Ramos (cell line): Measurements from ENCODE around the gene AGAP2.

ENCODE experiments used
- in situ Hi-C: fragments of 300-500 bp; cut with MboI; formaldehyde crosslinking; loops from one replicate; pipeline ENCODE4 v1.14.3; 2022; ENCODE audit warnings: low sequenced_read_pairs; ENCODE audit not compliant: unreplicated experiment

AGAP2 gene

GRCh38 chr12:57769594-57769993 is 31.1 kb upstream of the AGAP2 start:
- in situ Hi-C loops, result loop anchor here (25.0 kb wide), 1 partner anchor 532 kb away; the partner anchor contains the start of gene SHMT2

GRCh38 chr12:57767876-57768275 is 29.3 kb upstream of the AGAP2 start:
- in situ Hi-C loops, result loop anchor here (25.0 kb wide), 1 partner anchor 531 kb away; the partner anchor contains the start of gene SHMT2

GRCh38 chr12:57767305-57767698 is 28.8 kb upstream of the AGAP2 start:
- in situ Hi-C loops, result loop anchor here (25.0 kb wide), 1 partner anchor 530 kb away; the partner anchor contains the start of gene SHMT2

- in situ Hi-C loops, result loop anchor here (25.0 kb wide), 1 partner anchor 529 kb away; the partner anchor contains the start of gene SHMT2
Measured at GRCh38 chr12:57766464-57767304, 28.1 kb upstream of the AGAP2 start, which contains the start of gene CYP27B1. Gene CYP27B1 (minus strand): TSS chr12:57767078. CDS start chr12:57767041, 37 bp downstream.

- in situ Hi-C loops, result loop anchor here (25.0 kb wide), 1 partner anchor 529 kb away; the partner anchor contains the start of gene SHMT2
Measured at GRCh38 chr12:57765698-57766463, 27.3 kb upstream of the AGAP2 start.

GRCh38 chr12:57765003-57765697 is 26.6 kb upstream of the AGAP2 start:
- in situ Hi-C loops, result loop anchor here (25.0 kb wide), 1 partner anchor 528 kb away; the partner anchor contains the start of gene SHMT2

GRCh38 chr12:57764662-57765002 is 26.1 kb upstream of the AGAP2 start:
- in situ Hi-C loops, result loop anchor here (25.0 kb wide), 1 partner anchor 527 kb away; the partner anchor contains the start of gene SHMT2

GRCh38 chr12:57763881-57764661 is 25.5 kb upstream of the AGAP2 start:
- in situ Hi-C loops, result loop anchor here (25.0 kb wide), 1 partner anchor 527 kb away; the partner anchor contains the start of gene SHMT2

- in situ Hi-C loops, result loop anchor here (25.0 kb wide), 1 partner anchor 525 kb away; the partner anchor contains the start of gene SHMT2
Measured at GRCh38 chr12:57762463-57762862, 23.9 kb upstream of the AGAP2 start.

- in situ Hi-C loops, result loop anchor here (25.0 kb wide), 1 partner anchor 524 kb away; the partner anchor contains the start of gene SHMT2
Measured at GRCh38 chr12:57761391-57761998, 23.0 kb upstream of the AGAP2 start.

- in situ Hi-C loops, result loop anchor here (25.0 kb wide), 1 partner anchor 523 kb away; the partner anchor contains the start of gene SHMT2
Measured at GRCh38 chr12:57760347-57760982, 21.9 kb upstream of the AGAP2 start.

GRCh38 chr12:57759360-57759980 is 20.9 kb upstream of the AGAP2 start:
- in situ Hi-C loops, result loop anchor here (25.0 kb wide), 1 partner anchor 522 kb away; the partner anchor contains the start of gene SHMT2

- in situ Hi-C loops, result loop anchor here (25.0 kb wide), 1 partner anchor 521 kb away; the partner anchor contains the start of gene SHMT2
Measured at GRCh38 chr12:57758552-57759359, 20.2 kb upstream of the AGAP2 start.

- in situ Hi-C loops, result loop anchor here (25.0 kb wide), 1 partner anchor 520 kb away; the partner anchor contains the start of gene SHMT2
Measured at GRCh38 chr12:57757771-57758170, 19.2 kb upstream of the AGAP2 start.

- in situ Hi-C loops, result loop anchor here (25.0 kb wide), 1 partner anchor 519 kb away; the partner anchor contains the start of gene SHMT2
Measured at GRCh38 chr12:57756406-57757341, 18.1 kb upstream of the AGAP2 start.
